ENCODE measurements around the gene GPATCH8. TPM values are rescaled to one million over a fixed set of nuclear protein-coding genes. Genes with fewer than 3 reads are reported as not detected.
A peak's percentile ranks its signal among the peaks of the same experiment; 100 is the strongest.

Gene GPATCH8
- total RNA-seq, 1 donor from 2014 or later: 40.7 TPM

DNA sequence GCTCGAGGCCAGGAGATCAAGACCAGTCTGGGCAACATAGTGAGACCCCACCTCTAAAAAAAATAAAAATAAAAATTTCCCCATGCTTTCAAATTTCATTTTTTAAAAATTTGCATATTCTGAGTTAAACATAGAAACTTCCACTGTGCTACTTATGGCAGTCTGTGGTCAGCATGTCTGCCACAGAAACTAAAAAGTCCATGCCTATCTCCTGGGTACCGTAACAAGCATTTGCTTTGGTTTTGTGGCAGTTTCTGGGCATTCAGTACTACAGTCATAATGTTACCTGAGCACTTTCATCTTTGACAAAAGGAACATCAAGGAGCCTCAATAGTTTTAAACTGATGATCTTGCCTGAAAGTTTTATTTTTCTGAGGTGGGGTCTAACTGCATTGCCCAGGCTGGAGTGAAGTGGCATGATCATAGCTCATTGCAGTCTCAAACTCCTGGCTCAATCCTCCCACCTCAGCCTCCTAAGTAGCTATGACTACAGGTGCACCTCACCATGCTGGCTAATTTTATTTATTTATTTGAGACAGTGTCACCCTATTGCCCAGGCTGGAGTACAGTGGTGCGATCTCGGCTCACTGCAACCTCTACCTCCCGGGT, 100.5 kb downstream of the GPATCH8 start:
- Histone ChIP-seq H3K36me3 (peaks cover 75% of the 10 kb centered on the region), H3K27me3 (no peaks in the 10 kb centered on the region), H3K4me1 (no peaks in the 10 kb centered on the region), H3K27ac (no peak overlapping the region), H3K9me3 (no peaks in the 10 kb centered on the region), H3K4me3 (no peak overlapping the region)
- intact Hi-C loops (cut with DNase I): no loop called here
- DNase-seq (no peak), ATAC-seq (no peak)
- TF ChIP-seq, protein P1, sequence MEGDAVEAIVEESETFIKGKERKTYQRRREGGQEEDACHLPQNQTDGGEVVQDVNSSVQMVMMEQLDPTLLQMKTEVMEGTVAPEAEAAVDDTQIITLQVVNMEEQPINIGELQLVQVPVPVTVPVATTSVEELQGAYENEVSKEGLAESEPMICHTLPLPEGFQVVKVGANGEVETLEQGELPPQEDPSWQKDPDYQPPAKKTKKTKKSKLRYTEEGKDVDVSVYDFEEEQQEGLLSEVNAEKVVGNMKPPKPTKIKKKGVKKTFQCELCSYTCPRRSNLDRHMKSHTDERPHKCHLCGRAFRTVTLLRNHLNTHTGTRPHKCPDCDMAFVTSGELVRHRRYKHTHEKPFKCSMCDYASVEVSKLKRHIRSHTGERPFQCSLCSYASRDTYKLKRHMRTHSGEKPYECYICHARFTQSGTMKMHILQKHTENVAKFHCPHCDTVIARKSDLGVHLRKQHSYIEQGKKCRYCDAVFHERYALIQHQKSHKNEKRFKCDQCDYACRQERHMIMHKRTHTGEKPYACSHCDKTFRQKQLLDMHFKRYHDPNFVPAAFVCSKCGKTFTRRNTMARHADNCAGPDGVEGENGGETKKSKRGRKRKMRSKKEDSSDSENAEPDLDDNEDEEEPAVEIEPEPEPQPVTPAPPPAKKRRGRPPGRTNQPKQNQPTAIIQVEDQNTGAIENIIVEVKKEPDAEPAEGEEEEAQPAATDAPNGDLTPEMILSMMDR (IDR thresholded peaks at IDR 0.05): no peak

DNA sequence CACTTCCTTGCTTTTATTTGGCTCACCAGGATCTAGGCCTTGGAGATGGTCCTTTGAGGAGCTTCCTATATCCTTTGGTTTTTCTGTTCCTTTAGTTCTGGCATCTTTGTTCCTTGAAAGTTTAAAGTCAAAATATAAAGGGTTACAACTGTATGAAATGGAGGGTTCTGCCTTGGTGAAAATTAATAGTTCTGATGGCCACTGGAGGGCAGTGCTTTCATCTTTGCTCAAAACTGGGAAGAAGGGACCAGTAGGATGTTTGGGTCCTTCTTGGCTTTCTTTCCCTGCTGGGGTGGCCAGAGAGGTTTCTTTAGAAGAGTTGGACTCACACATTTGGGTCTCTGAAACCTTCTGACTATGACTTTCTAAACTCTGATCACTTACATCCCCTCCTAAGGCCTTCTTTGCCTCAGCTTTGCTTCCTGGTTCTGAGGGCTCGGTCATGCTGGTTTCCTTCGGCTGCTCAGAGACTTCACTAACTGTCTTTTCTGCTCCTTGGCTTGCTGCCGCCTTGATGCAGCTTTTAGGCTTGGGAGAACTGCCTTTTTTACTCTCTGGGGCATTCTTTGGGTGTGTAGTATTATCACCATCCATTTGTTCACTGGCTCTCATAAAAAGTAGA, 102.9 kb downstream of the GPATCH8 start:
- ATAC-seq (peak; percentile 46), DNase-seq (no peak)

DNA sequence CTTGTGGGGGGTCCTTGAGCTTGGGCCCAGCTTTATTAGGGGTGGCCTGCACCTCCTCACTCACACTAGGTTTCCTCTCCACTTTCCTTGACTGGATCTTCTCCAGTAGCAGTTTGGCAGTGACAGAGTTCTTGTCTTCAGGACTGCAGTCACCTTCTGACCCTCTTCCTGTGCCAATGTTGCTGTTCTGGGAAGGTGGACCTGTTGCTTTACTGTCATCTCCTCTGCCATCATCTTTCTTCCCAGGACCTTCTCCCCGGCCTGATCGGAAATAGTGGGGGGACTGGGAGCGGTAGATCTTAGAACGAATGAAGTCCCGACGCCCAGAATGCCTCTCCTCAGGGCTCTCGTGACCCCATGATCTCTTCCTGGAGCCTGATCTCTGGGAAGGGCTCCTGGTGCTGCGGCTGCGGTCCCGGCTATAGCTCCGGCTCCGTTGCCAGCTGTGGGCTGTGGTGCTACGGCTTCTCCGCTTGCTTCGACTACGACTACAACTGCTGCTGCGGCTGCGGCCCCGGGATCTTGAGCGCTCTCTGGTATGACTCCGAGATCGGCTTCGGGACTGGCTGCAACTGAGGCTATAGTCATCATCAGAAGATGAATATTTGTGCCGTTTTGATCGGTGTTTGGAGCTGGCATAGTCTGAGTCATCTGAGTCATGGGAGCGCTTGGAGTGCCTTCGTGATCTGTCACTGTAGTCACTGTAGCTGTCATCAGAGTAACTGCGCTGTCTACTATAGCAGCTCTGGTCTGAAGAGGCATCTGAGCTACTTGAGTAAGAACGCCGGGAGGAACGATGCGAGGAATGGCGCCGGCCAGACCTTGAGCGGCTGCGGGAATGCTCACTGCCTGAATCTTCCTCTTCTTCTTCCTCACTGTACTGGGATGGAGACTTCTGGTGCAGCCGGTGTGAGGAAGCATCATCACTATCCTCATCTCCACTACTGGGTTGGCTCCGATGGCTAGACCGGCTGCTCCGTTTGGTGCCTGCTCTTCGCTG, 104.2 kb downstream of the GPATCH8 start:
- ATAC-seq: peak; percentile 18

More for the DNA sequence above, 102.9 kb downstream of the GPATCH8 start:
- no peaks in the 10 kb centered on the region for H3K9me3 ChIP-seq
- intact Hi-C loops (cut with DNase I): no loop called here
- H3K27ac ChIP-seq: no peak overlapping the region
- H3K4me3 ChIP-seq: no peak overlapping the region
- no peaks in the 10 kb centered on the region for H3K4me1 ChIP-seq
- TF ChIP-seq, protein P1 (IDR thresholded peaks at IDR 0.05): peak; percentile 32
- H3K27me3 ChIP-seq: no peaks in the 10 kb centered on the region
- H3K36me3 ChIP-seq: peaks cover 75% of the 10 kb centered on the region

DNA sequence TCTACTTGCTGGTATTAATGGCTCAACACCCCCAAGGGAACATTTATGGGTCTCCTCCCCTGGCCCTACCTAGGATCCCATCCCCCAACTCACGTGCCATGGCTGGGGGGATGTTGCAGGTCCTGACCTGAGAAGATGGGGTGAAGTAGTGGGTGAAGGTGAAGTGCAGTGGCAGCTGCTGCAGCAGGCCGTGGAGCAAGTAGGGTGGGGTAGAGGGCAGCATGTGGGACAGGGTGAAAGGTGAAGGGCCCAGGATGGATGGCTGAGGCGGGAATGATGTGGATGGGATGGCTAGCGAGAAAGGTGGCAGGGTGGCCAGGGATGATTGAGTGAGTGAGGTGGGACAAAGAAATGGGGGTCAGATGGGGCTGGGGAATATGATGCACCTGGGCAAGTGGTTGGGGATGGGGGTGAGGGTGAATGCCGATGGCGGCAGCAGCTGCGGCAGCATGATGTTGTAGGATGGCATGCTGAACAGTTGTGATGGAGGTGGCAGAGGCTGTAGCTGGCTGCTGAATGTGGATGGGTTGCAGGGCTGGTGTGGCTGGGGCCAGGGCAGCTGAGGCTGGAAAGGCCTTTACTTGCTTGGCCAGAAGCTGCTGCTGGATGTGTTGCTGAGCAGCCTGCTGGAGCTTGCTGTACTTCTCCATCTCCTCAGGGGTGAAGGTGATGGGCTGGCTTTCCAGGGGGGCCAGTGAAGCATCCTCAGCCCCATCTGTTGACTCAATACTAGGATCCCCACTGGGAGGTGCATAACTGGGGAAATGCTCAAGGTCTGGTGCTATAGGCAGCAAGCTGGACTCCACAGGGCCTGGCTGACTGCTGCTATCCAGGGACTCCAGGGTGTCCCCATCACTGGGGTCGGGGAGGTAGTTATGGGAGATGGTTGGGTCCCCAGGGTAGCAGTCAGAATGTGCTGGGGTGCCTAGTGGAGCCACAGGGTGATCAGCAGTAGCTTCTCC, 105.4 kb downstream of the GPATCH8 start:
- intact Hi-C loops (cut with DNase I): no loop called here
- Histone ChIP-seq H3K4me3 (no peak overlapping the region), H3K27me3 (no peaks in the 10 kb centered on the region), H3K36me3 (peaks cover 53% of the 10 kb centered on the region), H3K9me3 (no peaks in the 10 kb centered on the region), H3K27ac (no peak overlapping the region), H3K4me1 (no peaks in the 10 kb centered on the region)
- TF ChIP-seq, protein P1 (IDR thresholded peaks at IDR 0.05): no peak
- DNase-seq (no peak), ATAC-seq (no peak)

More for the DNA sequence above, 104.2 kb downstream of the GPATCH8 start:
- TF ChIP-seq, protein P1 (IDR thresholded peaks at IDR 0.05): no peak
- H3K9me3 ChIP-seq: no peaks in the 10 kb centered on the region
- DNase-seq: no peak
- no peak overlapping the region for H3K27ac ChIP-seq
- H3K27me3 ChIP-seq: no peaks in the 10 kb centered on the region
- H3K4me1 ChIP-seq: no peaks in the 10 kb centered on the region
- H3K36me3 ChIP-seq: peaks cover 63% of the 10 kb centered on the region
- intact Hi-C loops (cut with DNase I): no loop called here
- H3K4me3 ChIP-seq: no peak overlapping the region

DNA sequence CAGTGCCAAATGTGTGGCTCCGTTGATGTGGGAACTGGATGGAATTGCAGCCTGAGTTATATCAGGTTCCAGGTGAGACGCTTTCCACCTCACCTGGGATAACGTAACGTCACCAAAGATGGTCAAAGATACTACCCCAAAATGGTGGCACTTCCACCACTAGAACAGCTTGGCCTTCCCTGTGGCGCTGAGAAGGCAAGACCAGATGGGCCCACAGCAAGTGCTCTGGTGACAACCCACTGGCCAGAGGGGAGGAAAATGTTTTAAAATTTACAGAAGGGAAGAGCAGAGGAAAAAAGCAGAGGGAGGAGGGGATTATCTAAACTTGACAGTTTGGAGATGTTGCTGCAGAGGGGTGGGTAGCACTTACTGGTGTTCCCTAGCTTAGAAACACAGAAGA, 106.3 kb downstream of the GPATCH8 start:
- H3K4me1 ChIP-seq: no peaks in the 10 kb centered on the region
- no peak overlapping the region for H3K4me3 ChIP-seq
- H3K9me3 ChIP-seq: no peaks in the 10 kb centered on the region
- TF ChIP-seq, protein P1 (IDR thresholded peaks at IDR 0.05): no peak
- H3K27me3 ChIP-seq: no peaks in the 10 kb centered on the region
- ATAC-seq (no peak), DNase-seq (no peak)
- peaks cover 49% of the 10 kb centered on the region for H3K36me3 ChIP-seq
- no peak overlapping the region for H3K27ac ChIP-seq
- intact Hi-C loops (cut with DNase I): no loop called here

All from upper lobe of right lung (tissue), 1 donor.